NCI-H1436 (cell line): Measurements from ENCODE around the gene JCHAIN.
"Not testable (repeated sequence)": the region's sequence is repeated elsewhere in the genome, so short reads cannot be mapped to it uniquely, and the experiment has no call there.

Experiments
- DNase-seq: peaks from one replicate; lab custom pipeline; 2025; lab: John Stamatoyannopoulos, UW

Gene JCHAIN

DNA sequence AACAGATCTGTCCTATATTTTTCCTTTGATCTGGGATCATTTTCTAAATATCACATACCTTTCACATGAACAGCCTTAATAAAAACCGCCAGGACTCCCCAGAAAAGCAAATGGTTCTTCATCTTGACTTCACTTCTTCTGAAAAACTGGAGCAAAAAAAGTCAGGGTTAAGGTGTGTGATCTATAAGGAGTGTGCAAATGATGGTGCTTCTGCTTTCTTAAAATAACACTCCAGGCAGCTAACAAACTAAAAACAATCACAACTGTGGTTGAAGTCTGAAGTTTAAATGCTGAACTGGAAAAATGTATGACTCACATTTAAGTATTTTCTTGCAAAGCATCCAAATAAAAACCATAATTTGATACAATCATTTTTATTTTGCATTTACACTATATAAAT, at the start of gene JCHAIN:
Gene JCHAIN, minus strand, starts transcription at position 140 of the 400 bp plus-strand sequence. Its CDS starts 18 bp downstream, at position 122.
- DNase-seq = no peak

DNA sequence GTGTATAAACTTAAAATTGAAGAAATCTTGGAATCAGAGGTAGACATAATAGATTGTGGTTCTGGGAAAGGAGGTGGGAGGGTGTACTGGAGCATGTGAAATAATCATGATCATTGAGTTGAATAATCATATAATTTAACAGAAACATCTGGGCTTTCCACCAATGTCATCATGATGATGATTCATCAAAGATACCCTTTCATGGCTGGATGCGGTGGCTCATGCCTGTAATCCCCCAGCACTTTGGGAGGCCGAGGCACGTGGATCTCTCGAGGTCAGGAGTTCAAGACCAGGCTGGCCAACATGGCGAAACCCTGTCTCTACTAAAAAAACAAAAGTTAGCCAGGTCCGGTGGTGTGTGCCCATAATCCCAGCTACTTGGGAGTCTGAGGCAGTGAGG, 48.8 kb upstream of the JCHAIN start:
- DNase-seq = no peak

DNA sequence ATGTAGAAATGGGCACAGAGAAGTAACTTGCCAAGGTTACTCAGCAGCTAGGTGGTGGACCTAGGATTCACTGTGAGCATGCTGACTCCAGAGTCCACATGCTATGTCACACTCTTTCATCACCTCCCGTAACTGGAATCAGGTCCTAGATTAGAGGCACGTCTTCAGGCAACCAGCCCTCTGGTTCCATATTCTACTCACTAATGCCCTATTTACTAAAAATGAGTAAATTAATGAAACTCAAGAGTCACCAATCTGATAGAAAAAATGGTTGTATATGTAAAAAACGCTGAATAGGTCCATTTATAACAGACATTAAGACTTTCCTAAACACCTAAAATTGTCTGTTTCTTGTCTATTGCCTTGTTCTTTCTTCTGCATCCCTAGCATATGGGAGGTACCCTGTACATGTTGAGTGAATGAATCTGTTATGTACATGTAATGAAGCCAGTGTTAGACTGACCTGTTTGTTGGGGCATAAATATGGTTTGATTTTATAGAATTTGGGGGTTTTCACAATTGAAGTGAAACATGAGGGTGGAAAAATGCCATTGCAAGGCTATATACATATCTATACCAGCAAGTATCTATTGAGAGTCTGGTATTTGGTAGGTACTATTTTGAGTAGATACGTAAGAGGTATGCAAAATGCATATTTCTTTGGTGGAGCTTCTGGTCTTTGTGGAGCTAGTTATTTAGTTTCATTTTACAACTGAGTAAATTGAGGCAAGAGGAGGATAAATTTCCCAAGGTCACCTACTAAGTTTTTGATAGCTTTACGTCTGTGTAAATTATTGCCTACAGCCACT, 48.0 kb upstream of the JCHAIN start:
- DNase-seq = no peak

DNA sequence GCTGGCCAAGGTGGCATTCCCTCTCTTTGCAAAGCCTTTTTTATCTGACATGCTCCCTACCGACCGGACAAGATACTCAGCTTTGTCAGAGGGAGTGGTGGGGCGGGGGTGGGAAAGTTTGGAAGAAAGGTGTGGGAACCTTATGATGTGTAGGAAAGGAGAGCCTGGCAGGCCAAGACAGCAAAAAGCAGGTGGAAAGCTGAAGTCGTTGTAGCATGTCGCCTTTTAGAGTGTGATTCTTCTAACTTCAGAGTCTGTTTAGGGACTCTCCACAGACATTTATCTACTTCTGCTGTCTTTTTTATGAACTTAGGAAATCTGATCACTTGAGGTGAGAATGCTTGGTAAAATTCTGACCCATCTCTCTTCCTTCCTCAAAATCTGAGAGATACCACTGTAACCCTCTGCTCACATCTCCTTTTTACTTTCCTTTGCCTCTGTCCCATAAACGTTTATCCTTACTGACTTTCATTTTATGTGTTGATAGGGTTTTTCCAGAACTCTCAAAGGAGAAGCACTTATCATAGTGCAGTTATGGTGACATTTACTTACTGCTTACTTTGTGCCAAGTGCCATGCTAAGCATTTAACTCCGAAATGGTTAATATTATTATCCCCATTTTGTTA, 47.3 kb upstream of the JCHAIN start:
- DNase-seq = no peak

DNA sequence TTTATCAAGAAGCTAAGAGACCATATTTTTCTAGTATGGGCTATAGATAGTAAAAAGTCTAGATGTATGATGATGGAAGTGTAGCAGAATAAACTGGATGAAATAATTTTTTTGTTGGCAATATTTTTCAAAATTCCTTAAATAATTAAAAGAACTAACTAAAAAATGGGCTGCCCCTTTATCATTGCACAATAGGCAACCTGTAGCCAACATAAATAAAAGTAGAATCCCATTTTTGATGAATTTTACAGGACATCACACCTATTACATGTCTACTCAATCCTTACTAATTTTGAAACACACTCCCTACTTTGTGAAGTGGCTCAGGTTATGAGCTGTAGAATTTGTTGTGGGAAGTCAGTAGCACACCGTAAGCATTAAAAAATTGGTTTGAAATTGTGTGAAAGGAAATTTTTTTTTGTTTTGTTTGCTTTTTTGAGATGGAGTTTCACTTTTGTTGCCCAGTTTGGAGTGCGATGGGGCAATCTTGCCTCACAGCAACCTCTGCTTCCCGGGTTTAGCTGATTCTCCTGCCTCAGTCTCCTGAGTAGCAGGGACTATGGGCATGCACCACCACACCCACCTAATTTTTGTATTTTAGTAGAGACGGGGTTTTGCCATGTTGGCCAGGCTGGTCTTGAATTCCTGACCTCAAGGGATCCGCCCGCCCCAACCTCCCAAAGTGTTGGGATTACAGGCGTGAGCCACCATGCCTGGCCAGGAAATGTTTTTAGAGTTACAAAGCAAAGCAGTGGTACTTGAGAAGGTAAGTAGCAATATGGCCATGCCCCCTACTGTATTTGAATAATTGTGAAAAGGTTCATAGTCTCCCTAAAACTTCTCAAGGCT, 46.5 kb upstream of the JCHAIN start:
- no peak for DNase-seq

DNA sequence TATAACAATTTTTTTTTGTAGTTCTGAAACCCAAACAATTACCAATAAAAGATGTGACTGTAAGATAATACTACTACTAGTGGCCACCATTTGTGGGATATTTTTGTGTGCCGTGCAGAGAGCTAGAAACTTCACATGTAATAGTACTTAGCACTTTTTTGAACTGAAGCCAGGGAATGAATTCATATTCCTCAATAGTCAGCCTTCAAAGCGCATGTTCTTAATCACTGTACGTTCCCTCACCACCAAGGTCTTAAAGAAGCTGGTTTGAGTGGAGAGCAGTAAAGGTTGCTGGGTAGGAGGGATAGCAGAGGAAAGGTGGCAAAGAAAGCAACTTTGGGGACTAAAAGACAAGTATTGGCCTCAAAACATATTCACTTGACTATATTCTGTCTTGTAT, 45.8 kb upstream of the JCHAIN start:
- DNase-seq = no peak

DNA sequence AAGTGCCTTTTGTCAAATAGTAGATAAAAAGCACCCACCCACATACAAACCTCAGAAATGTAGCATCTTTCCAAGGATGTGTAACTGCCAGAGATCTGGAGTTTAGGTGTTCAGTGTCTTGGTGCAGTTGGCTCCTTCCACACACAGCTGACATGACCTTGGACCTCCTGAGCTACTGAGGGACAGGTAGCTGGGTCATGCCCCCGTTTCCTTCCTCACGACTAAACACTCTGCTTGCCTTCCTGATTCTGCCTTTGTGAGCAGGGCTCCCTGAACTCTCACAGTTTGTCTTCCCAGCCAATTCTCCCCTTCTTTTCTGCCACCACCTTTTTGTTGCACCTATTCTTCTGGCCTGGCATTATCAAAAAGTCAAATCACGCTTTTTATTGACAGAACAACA, 45.3 kb upstream of the JCHAIN start:
- no peak for DNase-seq

DNA sequence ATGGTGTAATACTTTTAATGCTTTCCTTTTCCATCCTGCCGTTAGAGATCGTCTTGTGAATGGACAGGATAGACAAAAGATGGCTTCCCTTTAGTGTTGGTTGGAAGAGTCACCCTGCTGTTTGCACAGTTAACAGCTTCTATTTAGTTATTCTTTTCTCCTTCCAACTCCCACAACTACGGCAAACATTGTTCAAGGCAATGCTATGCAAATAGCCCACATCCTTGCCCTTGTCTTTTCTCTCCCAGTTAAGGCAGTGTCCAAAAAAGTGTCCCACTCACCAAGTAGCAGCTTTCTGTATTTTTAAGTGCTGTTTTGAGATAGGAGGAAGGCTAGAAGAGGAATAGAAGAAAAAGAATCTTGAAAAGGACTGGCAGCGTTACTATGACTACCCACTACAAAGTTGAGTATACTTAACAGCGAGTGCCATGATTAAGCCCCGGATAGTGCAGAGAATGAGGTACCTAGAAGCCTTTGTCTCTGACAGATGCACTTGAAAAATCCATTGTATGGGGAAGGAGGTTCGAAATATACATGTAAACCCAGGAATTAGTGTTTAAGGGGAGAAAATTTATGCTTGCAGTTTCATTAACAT, 43.4 kb upstream of the JCHAIN start:
- DNase-seq = peak; percentile 35

DNA sequence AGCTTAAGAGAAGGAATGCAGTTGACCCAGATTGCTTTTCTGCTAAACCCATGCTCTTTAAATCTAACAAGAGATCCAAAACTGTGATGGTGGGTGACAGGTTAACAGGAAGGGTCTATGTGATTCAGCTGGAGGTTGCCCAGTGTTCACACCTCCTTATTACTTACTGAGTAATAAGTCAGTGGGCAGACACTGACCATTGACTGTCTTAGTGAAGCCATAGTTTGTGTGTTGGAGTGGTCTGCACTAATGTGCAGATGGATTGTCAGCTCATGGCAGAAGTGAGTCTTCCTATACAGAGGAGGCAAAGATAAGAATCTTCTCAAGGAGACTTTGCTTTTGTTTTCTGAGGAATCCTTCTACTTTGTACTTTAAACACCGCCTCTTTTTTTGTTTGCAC, 40.2 kb upstream of the JCHAIN start:
- no peak for DNase-seq

DNA sequence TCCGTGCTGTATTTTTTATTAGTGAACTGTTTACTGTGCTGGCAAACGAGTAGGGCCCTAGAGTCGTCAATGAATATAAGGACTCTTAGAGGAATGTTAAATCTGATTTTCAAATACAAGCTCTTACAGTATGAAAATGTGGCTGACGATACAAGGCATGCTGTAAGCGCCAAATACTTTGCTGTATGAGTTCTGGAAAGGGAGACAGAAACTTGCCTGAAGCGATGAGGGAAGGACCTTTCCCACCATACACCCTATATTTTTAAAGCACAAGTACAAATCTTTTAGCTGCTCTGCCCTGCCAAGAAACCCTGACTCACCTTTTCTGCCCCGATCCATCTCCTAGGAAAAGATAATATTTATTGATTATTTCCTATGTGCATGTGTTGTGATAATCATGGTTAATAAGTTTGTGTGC, 39.7 kb upstream of the JCHAIN start:
- no peak for DNase-seq

DNA sequence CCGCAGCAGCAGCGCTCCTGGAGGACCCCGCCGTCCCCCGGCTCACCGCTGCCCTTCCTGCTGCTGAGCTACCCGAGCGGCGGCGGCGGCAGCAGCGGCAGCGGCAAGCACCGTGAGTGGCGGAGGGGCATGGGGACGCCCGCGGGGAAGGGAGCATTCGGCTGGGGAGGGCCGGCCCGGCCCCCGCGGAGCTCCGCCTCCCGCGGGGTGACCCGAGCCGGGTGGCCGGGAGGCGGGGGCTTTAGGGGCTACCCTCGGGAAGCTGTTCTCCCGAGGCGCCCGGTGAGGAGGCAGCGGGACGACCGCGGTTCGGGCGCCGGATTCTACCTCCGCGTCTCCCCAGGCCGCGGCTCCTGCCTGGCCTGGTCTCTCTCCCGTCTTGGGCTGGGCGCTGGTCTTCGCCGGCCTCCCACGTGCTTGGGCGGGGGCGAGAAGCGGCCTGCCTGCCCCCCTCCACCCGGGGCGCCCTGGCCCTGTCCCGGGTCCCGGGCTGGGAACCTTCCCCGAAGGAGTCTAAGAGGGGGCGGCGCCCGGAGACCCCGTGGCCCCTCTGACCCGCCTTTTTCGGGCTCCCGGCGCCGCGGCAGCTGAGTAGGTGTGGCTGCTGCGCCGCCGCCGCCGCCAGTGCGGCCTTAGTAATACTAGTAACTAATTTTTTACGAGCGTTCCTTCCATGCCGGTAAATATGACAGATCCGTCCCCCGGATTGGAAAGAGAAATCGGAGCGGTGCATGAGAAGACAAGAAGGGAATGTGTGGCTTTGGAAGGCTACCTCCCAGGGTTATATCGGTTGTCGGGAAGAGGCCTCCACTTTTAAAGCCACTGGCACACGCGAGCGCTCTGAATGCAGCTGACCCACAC, 39.1 kb upstream of the JCHAIN start:
- peak; percentile 41 for DNase-seq

DNA sequence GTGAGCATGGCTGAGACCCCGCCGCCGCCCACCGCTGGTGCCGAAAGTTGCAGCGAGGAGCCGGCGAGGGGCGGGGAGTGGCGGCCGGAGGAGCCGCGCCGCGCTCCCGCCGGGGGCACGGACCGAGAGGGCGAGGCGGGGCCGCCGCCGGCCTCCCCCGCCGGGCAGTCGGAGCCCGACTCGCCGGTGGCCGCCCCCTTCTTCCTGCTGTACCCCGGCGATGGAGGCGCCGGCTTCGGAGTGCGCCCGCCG, 38.5 kb upstream of the JCHAIN start:
- DNase-seq = no peak

DNA sequence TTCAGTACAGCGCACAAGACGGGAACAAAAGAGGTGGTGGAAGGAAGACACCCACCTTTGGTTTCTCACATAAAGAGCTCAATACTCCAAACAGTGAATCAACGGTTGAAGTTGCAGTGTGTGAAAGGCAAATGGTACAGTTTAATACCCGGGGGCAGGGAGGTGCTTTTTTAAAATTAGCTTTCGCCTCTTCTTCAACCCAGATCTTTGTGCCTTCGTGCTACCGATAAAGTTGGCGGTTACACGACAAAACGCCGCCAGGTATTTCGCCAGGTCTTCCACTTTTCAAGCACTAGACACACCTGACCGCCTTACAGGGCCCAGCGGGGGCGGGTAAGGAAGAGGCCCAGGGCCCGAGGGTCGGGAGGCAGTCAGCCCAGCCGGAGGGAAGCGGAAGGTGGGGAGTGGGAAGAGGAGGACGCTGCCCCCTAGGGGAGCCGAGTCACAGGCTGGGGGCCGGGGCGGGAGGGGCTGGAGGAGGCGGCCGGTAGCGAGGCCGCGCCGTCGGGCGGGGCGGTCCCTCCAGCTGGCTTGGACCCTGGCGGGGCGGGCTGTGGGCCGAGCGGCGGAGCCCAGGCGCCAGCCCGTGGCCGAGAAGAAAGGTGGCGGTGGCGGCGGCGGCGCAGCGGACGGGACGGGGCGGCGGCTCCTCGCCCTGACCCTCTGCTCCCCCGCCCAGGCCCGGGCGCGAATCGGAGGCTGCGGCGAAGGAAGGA, 38.1 kb upstream of the JCHAIN start:
- DNase-seq = peak; percentile 67

DNA sequence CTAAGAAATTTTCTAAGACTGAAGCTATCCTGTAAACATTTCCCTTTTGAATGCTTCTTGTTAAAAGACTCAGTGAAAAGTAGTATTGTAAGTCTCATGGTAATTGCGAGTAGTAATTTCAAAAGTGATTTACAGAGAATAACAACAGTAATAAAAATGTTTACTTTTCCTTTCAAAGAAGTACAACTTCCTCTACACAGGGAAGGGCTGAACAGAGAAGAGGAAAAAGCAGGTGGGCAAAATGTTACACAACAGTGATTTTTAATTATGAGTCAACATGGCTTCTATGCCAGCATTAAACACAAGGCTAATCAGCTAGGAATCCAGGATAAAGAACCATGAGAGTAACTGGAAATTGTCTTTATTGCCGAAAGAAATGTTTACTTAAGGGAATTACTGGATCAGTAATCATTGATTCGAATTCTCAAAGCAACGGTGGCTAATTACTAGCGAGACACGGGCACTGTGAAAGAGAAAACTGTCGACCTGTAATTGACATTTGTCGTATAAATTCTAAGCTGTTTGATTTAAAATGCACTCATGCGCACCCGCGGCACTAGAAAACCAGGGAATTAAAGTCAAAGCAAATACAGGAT, 37.4 kb upstream of the JCHAIN start:
- DNase-seq = peak; percentile 69

DNA sequence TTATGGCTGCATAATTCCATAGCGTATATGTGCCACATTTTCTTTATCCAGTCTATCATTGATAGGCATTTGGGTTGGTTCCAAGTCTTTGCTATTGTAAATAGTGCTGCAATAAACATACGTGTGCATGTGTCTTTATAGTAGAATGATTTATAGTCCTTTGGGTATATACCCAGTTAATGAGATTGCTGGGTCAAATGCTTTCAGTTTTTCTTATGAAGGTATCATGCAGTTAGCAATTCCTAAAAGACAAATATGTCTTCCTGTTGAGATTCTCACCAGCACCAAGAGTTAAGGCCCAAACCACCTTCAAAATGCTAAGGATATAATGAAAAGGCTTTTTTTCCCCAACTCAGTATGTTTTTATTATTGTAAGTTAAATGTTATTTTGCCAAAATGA, 36.3 kb upstream of the JCHAIN start:
- DNase-seq = not testable (repeated sequence)

DNA sequence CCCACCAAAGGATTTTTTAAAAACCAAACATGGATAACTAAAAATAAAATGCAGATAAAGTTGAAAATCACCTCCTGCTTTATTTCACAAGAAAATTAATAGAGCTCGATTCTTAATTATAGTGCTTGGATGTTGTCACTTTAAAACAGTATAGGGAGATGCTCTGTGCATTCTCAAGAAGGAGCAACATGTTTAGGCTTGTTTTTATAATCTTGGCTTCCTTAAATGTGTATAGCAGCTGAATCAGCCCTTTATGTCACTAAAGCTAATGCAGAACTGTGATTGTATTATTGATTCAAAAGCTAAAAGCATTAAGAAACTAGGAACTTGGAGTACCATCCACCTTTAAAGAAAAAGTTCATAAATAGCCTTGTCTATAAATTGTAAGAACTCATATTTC, 35.0 kb upstream of the JCHAIN start:
- no peak for DNase-seq

DNA sequence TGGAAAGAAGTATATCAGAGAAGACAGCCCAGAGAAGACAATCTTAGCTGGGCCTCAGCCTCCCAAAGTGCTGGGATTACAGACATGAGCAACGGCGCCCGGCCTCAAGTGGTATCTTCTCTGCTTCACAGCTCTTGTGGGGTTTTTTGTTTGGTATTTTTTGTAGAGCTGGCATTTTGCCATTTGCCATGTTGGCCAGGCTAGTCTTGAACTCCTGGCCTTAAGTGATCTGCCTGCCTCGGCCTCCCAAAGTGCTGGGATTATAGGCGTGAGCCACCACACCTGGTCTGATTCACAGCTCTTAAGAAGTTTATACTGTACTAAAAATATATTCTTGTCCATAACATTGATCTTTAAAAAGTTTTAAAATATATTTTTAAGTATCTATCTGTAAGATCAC, 34.4 kb upstream of the JCHAIN start:
- no peak for DNase-seq

DNA sequence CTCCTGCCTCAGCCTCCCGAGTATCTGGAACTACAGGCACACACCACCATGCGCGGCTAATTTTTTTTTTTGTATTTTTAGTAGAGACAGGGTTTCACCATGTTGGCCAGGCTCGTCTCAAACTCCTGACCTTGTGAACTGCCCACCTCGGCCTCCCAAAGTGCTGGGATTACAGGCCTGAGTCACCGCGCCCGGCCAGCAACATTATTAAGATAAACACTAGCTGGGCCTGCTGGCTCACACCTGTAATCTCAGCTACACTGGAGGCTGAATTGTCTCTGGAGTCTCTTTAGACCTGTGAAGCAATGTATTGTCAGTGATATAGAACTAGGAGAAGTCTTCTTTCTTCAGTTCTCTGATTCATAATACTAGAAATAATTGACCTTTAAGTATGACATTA, 32.1 kb upstream of the JCHAIN start:
- DNase-seq = not testable (repeated sequence)

DNA sequence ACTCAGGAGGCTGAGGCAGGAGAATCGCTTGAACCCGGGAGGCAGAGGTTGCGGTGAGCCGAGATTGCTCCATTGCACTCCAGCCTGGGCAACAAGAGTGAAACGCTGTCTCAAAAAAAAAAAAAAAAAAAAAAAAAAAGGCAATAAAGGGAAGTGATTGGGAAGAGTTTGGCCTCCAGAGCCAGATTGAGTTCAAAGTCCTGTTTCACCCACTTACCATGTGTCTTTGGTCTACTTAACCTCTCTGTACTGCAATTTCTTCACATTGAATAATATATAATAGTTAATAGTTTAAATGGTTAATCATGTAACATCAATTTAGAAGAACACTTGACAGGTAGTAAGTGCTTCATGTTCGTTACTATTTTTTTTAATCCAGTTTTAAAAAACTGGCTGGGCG, 28.3 kb upstream of the JCHAIN start:
- not testable (repeated sequence) for DNase-seq

DNA sequence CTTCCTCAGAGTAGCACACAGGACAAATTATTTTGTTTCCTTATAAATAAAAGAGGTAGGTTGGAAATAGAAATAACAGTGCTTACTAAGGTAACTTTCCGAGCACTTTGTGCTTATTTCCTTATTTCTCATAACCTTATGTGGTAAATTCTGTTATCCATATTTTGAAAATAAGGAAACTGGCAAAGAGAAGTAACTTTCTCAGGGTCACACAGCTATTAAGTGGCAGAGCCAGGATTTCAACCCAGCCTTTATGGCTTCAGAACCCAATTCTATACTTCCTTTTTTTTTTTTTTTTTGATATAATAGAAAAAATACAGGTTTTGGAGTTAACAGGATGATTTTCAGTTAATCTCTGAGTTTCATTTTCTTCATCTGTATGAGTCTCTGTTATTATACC, 25.4 kb upstream of the JCHAIN start:
- DNase-seq = no peak

DNA sequence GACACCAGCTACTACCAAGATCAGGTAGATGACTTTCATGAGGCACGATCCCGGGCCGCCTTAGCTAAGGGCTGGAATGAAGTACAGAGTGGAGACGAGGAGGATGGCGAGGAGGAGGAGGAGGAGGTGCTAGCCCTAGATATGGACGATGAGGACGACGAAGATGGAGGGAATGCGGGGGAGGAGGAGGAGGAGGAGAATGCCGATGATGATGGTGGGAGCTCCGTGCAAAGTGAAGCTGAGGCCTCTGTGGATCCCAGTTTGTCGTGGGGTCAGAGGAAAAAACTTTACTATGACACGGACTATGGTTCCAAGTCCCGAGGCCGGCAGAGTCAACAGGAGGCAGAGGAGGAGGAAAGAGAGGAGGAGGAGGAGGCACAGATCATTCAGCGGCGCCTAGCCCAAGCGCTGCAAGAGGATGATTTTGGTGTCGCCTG, 22.5 kb upstream of the JCHAIN start:
- DNase-seq = no peak
